IMR-90 (cell line): ENCODE results near the gene SPINDOC. TPM values are rescaled to one million over a fixed set of nuclear protein-coding genes. Genes with fewer than 3 reads are reported as not detected.

Source experiments
- ATAC-seq: fragments of 200-7000 bp; cut with Tn5 transposase; 2 replicates; pipeline ENCODE4 v1.9.1; 2020; ENCODE audit warnings: low read depth, mild to moderate bottlenecking, moderate library complexity
- BruUV-seq: library from RNA; stranded (reverse); fragments of 400-500 nt; replicated peaks from 2 replicates; lab custom pipeline; 2021; lab: Mats Ljungman, UMichigan
- CTCF ChIA-PET: fragments of 300-600 bp; formaldehyde crosslinking; extraction: SDS; loops from one replicate; lab custom pipeline; 2021; ENCODE audit warnings: antibody characterized with exemption; lab: Yijun Ruan, JAX
- POLR2A ChIA-PET: fragments of 300-600 bp; sonication (Branson Sonifier 250); formaldehyde crosslinking; loops from one replicate; lab custom pipeline; 2022; ENCODE audit warnings: antibody characterized with exemption; ENCODE audit not compliant: unreplicated experiment; lab: Charles Lee
- DNase-seq: peaks from one replicate; pipeline ENCODE4 v3.0.0; 2013
- H2AFZ ChIP-seq: replicated peaks from 2 replicates; pipeline ENCODE3; 2013; ENCODE audit warnings: low read length, mild to moderate bottlenecking; ENCODE audit not compliant: poor library complexity
- H2AK5ac ChIP-seq: 2 replicates; pipeline ENCODE4 v1.6.1; 2013; ENCODE audit warnings: low read depth, low read length, inconsistent platforms
- H2AK9ac ChIP-seq: replicated peaks from 2 replicates; pipeline ENCODE3; 2013; ENCODE audit warnings: mild to moderate bottlenecking, low read depth, low read length, moderate library complexity; ENCODE audit not compliant: poor library complexity
- H2BK120ac ChIP-seq: 2 replicates; pipeline ENCODE4 v1.6.1; 2013; ENCODE audit warnings: low read depth, low read length, inconsistent platforms
- H2BK15ac ChIP-seq: 3 replicates; pipeline ENCODE4 v1.6.1; 2013; ENCODE audit warnings: low read depth, low read length, inconsistent platforms
- H2BK20ac ChIP-seq: 2 replicates; pipeline ENCODE4 v1.6.1; 2013; ENCODE audit warnings: low read depth, mild to moderate bottlenecking, inconsistent platforms, low read length, moderate library complexity
- H2BK5ac ChIP-seq: 2 replicates; pipeline ENCODE4 v1.6.1; 2013; ENCODE audit warnings: mild to moderate bottlenecking, low read depth, low read length, inconsistent platforms; ENCODE audit not compliant: poor library complexity, severe bottlenecking
- H3K14ac ChIP-seq: replicated peaks from 2 replicates; pipeline ENCODE4 v1.6.1; 2013; ENCODE audit warnings: low read depth, low read length, inconsistent platforms
- H3K18ac ChIP-seq: 2 replicates; pipeline ENCODE4 v1.6.1; 2013; ENCODE audit warnings: low read depth, low read length, control low read depth
- H3K23ac ChIP-seq: 2 replicates; pipeline ENCODE4 v1.6.1; 2013; ENCODE audit warnings: low read depth, low read length, inconsistent platforms
- H3K27ac ChIP-seq: 2 replicates; pipeline ENCODE4 v1.5.1; 2013; ENCODE audit warnings: mild to moderate bottlenecking, control low read depth, low read length; ENCODE audit not compliant: insufficient read depth
- H3K27me3 ChIP-seq: 2 replicates; pipeline ENCODE4 v1.6.1; 2013; ENCODE audit warnings: low read length; ENCODE audit not compliant: control insufficient read depth, insufficient read depth
- H3K36me3 ChIP-seq: 2 replicates; pipeline ENCODE4 v1.6.1; 2013; ENCODE audit warnings: low read length, mixed read lengths; ENCODE audit not compliant: control insufficient read depth, insufficient read depth
- H3K4ac ChIP-seq: 2 replicates; pipeline ENCODE4 v1.6.1; 2013; ENCODE audit warnings: low read depth, low read length, inconsistent platforms
- H3K4me1 ChIP-seq: 2 replicates; pipeline ENCODE4 v1.6.1; 2013; ENCODE audit warnings: low read length, mixed read lengths; ENCODE audit not compliant: control insufficient read depth, insufficient read depth
- H3K4me2 ChIP-seq: 2 replicates; pipeline ENCODE4 v1.6.1; 2013; ENCODE audit warnings: low read depth, mild to moderate bottlenecking, control low read depth, low read length, moderate library complexity
- H3K4me3 ChIP-seq: 2 replicates; pipeline ENCODE4 v1.5.1; 2013; ENCODE audit warnings: low read depth, mild to moderate bottlenecking, control low read depth, low read length, moderate library complexity; ENCODE audit not compliant: insufficient read depth
- H3K56ac ChIP-seq: 2 replicates; pipeline ENCODE4 v1.6.1; 2013; ENCODE audit warnings: low read length, inconsistent platforms; ENCODE audit not compliant: insufficient read depth; ENCODE audit errors: extremely low read depth
- H3K79me1 ChIP-seq, 2 experiments: 2 replicates each; pipeline ENCODE4 v1.6.1; 2013; ENCODE audit warnings: low read length in 2 of 2, inconsistent platforms in 1 of 2, low read depth in 1 of 2
- H3K9ac ChIP-seq: 2 replicates; pipeline ENCODE4 v1.6.1; 2013; ENCODE audit warnings: low read depth, low read length, control low read depth
- H3K9me1 ChIP-seq: 2 replicates; pipeline ENCODE4 v1.6.1; 2013; ENCODE audit warnings: low read length, inconsistent platforms; ENCODE audit not compliant: insufficient read depth
- H3K9me3 ChIP-seq: 2 replicates; pipeline ENCODE4 v1.6.1; 2013; ENCODE audit warnings: low read length; ENCODE audit not compliant: control insufficient read depth, insufficient read depth
- H4K20me1 ChIP-seq: 2 replicates; pipeline ENCODE4 v1.6.1; 2013; ENCODE audit warnings: low read length, inconsistent platforms; ENCODE audit not compliant: insufficient read depth
- H4K5ac ChIP-seq: 2 replicates; pipeline ENCODE4 v1.6.1; 2013; ENCODE audit warnings: mild to moderate bottlenecking, low read depth, low read length, control low read depth
- H4K8ac ChIP-seq, 2 experiments: 2 replicates each; pipeline ENCODE4 v1.6.1; 2013; ENCODE audit warnings: low read depth in 2 of 2, low read length in 2 of 2, control low read depth in 1 of 2, inconsistent platforms in 1 of 2
- H4K91ac ChIP-seq: 2 replicates; pipeline ENCODE4 v1.6.1; 2013; ENCODE audit warnings: low read depth, low read length, inconsistent platforms; ENCODE audit not compliant: insufficient read depth
- BHLHE40 ChIP-seq: fragments of 150-350 bp; IDR thresholded peaks from 2 replicates; pipeline ENCODE4 v1.6.1; 2016; ENCODE audit warnings: mild to moderate bottlenecking, low read depth, low read length
- FOS ChIP-seq: fragments of 150-350 bp; IDR thresholded peaks from 2 replicates; pipeline ENCODE4 v1.6.1; 2016; ENCODE audit warnings: low read depth, low read length
- MAFK ChIP-seq: IDR thresholded peaks from 2 replicates; pipeline ENCODE4 v1.6.1; 2012; ENCODE audit warnings: low read depth, low read length, improper control_type of control experiment
- MAZ ChIP-seq: IDR thresholded peaks from 2 replicates; pipeline ENCODE4 v1.6.1; 2012; ENCODE audit warnings: low read depth, mild to moderate bottlenecking, low read length, improper control_type of control experiment, moderate library complexity, borderline replicate concordance
- NFE2L2 ChIP-seq: fragments of 150-350 bp; IDR thresholded peaks from 2 replicates; pipeline ENCODE4 v1.6.1; 2016; ENCODE audit warnings: low read depth, mild to moderate bottlenecking, low read length
- RFX5 ChIP-seq: IDR thresholded peaks from 2 replicates; pipeline ENCODE4 v1.8.0; 2012; ENCODE audit warnings: low read depth, mild to moderate bottlenecking, low read length, moderate library complexity
- WGBS, 2 experiments: methylation state at CpG; one replicate each; pipeline versions ENCODE4 v1.1.5 to v1.1.7; 2013; ENCODE audit warnings: missing lambda C conversion rate in 2 of 2; ENCODE audit not compliant: insufficient read length in 1 of 2; ENCODE audit errors: extremely low coverage in 2 of 2; 5-methylcytosine and 5-hydroxymethylcytosine counted together
- dilution Hi-C: fragments of 300-500 bp; cut with HindIII; formaldehyde crosslinking; loops from one replicate; pipeline ENCODE4 v1.14.3; 2018; ENCODE audit warnings: low sequenced_read_pairs; ENCODE audit not compliant: unreplicated experiment
- in situ Hi-C: fragments of 300-500 bp; cut with MboI; formaldehyde crosslinking; loops from 3 replicates; pipeline ENCODE4 v1.14.3; 2019; ENCODE audit warnings: low sequenced_read_pairs, inconsistent platforms, mixed read lengths
- intact Hi-C: fragments of 100-400 bp; cut with micrococcal nuclease; formaldehyde crosslinking; loops from 2 replicates; pipeline ENCODE4 v1.10.0; 2022
- polyA plus RNA-seq, 3 experiments: library from polyadenylated mRNA; depleted of rRNA; stranded (reverse); fragments of >200 nt; gene quantifications; 2 replicates each; pipeline ENCODE4 v1.2.3, GENCODE V29; 2012; ENCODE audit warnings: low replicate concordance in 1 of 3
- total RNA-seq: library from RNA; depleted of rRNA; stranded (reverse); fragments of >200 nt; gene quantifications from 2 replicates; pipeline ENCODE4 v1.2.3, GENCODE V29; 2012
- TF ChIP-seq, protein P1 (sequence below): conservative IDR thresholded peaks from 2 replicates; pipeline ENCODE4 v1.5.1; 2012; ENCODE audit warnings: mild to moderate bottlenecking, low read depth, low read length, improper control_type of control experiment

SPINDOC gene
- total and polyA plus RNA-seq, 2 of the 4 experiments (the other 2 are of a cell fraction) = 10.0 to 29.9 TPM

- Histone ChIP-seq H2AK5ac (no peak overlapping the region), H3K27ac (no peak overlapping the region), H2AK9ac (no peak overlapping the region), H3K27me3 (no peaks in the 10 kb centered on the region), H2AFZ (no peak overlapping the region), H3K9me3 (peaks cover 10% of the 10 kb centered on the region), H4K20me1 (no peaks in the 10 kb centered on the region), H3K36me3 (no peaks in the 10 kb centered on the region), H4K8ac (no peak overlapping the region), H3K9ac (no peak overlapping the region), H3K14ac (no peak overlapping the region), H2BK20ac (no peak overlapping the region), H2BK120ac (no peak overlapping the region), H3K9me1 (no peaks in the 10 kb centered on the region), H2BK5ac (no peak overlapping the region), H3K4me3 (no peak overlapping the region), H3K4me2 (no peak overlapping the region), H3K56ac (no peak overlapping the region), H3K18ac (no peak overlapping the region), H3K4ac (no peak overlapping the region), H4K91ac (no peak overlapping the region), H4K5ac (no peak overlapping the region), H3K23ac (no peak overlapping the region), H2BK15ac (no peak overlapping the region), H3K79me1 (no peaks in the 10 kb centered on the region), H3K4me1 (no peaks in the 10 kb centered on the region)
- ChIA-PET CTCF (no interaction called here), POLR2A (no interaction called here)
- DNase-seq (no peak), ATAC-seq (no peak)
- in situ Hi-C loops (no loop called here), intact Hi-C loops (no loop called here), dilution Hi-C loops (no loop called here)
- WGBS, 2 experiments = 78% methylated on average over 3 of the region's 11 CpGs; no CpG with 5 or more reads in 1 of the 2 experiments
- no TSS peak for BruUV-seq
- TF ChIP-seq RFX5 = no peak
- no peak for TF ChIP-seq MAZ
- no peak for TF ChIP-seq MAFK
- TF ChIP-seq, protein P1, sequence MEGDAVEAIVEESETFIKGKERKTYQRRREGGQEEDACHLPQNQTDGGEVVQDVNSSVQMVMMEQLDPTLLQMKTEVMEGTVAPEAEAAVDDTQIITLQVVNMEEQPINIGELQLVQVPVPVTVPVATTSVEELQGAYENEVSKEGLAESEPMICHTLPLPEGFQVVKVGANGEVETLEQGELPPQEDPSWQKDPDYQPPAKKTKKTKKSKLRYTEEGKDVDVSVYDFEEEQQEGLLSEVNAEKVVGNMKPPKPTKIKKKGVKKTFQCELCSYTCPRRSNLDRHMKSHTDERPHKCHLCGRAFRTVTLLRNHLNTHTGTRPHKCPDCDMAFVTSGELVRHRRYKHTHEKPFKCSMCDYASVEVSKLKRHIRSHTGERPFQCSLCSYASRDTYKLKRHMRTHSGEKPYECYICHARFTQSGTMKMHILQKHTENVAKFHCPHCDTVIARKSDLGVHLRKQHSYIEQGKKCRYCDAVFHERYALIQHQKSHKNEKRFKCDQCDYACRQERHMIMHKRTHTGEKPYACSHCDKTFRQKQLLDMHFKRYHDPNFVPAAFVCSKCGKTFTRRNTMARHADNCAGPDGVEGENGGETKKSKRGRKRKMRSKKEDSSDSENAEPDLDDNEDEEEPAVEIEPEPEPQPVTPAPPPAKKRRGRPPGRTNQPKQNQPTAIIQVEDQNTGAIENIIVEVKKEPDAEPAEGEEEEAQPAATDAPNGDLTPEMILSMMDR = no peak
- no peak for TF ChIP-seq FOS
- no peak for TF ChIP-seq BHLHE40
- no peak for TF ChIP-seq NFE2L2
Observed at GRCh38 chr11:63795066-63795465, 18.2 kb upstream of the SPINDOC start.
